D721Med (cell line): Measurements from ENCODE around the gene RYR2.
A peak's percentile ranks its signal among the peaks of the same experiment; 100 is the strongest.

ENCODE experiments used
- DNase-seq: peaks from one replicate; pipeline ENCODE4 v3.0.0; 2011; ENCODE audit warnings: low spot score; ENCODE audit not compliant: insufficient read length
- FAIRE-seq: peaks from 2 replicates; lab custom pipeline; 2011; peaks lifted over from hg19 to GRCh38; lab: Jason Lieb, UNC
- TF ChIP-seq, protein P1 (sequence below): IDR thresholded peaks from 2 replicates; pipeline ENCODE4 v1.5.1; 2012; ENCODE audit warnings: mild to moderate bottlenecking, control low read depth; ENCODE audit not compliant: insufficient read depth; ENCODE audit errors: missing control alignments

Gene RYR2

GRCh38 chr1:237041795-237042525 lies at the start of gene RYR2:
RYR2 (plus strand) TSS chr1:237042184; CDS start chr1:237042522, 338 bp downstream.
- TF ChIP-seq, protein P1, sequence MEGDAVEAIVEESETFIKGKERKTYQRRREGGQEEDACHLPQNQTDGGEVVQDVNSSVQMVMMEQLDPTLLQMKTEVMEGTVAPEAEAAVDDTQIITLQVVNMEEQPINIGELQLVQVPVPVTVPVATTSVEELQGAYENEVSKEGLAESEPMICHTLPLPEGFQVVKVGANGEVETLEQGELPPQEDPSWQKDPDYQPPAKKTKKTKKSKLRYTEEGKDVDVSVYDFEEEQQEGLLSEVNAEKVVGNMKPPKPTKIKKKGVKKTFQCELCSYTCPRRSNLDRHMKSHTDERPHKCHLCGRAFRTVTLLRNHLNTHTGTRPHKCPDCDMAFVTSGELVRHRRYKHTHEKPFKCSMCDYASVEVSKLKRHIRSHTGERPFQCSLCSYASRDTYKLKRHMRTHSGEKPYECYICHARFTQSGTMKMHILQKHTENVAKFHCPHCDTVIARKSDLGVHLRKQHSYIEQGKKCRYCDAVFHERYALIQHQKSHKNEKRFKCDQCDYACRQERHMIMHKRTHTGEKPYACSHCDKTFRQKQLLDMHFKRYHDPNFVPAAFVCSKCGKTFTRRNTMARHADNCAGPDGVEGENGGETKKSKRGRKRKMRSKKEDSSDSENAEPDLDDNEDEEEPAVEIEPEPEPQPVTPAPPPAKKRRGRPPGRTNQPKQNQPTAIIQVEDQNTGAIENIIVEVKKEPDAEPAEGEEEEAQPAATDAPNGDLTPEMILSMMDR: peak; percentile 67
- no peak for FAIRE-seq
- DNase-seq: peak; percentile 57

DNA sequence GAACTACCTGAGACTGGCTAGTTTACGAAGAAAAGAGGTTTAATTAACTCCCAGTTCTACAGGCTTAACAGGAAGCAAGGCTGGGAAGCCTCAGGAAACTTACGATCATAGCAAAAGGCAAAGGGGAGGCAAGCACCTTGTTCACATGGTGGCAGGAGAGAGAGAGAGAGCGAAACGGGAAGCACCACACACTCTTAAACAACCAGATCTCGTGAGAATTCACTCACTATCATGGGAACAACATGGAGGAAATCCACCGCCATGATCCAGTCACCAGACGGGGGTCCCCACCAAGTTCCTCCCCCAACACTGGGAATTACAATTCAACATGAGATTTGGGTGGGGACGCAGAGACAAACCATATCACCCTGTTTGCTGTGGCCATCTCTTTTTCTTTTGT lies 49.5 kb upstream of the RYR2 start:
- FAIRE-seq (no peak), DNase-seq (no peak)
- TF ChIP-seq, protein P1: no peak

DNA sequence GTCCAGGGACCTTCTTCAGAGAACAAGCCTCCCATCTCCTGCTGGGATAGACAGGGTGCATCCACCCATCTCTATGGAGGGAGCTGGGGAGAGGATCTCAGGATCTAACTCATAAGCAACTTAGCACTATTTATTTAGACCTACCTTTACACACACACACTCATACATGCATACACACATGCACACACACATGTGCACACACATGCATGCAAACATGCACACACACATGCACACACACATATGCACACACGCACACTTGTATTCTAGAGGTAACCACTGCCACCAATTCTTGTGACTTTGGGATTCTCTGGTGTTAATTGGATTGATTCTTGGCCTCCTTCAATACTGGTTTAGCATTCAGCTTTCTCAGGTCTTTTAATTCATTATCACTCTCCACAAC lies 47.5 kb upstream of the RYR2 start:
- no peak for FAIRE-seq
- TF ChIP-seq, protein P1: no peak

GRCh38 chr1:236997361-236997760 lies 44.6 kb upstream of the RYR2 start:
- TF ChIP-seq, protein P1: no peak
- DNase-seq: no peak
- no peak for FAIRE-seq

More for the DNA sequence above, 47.5 kb upstream of the RYR2 start:
- no peak for DNase-seq

DNA sequence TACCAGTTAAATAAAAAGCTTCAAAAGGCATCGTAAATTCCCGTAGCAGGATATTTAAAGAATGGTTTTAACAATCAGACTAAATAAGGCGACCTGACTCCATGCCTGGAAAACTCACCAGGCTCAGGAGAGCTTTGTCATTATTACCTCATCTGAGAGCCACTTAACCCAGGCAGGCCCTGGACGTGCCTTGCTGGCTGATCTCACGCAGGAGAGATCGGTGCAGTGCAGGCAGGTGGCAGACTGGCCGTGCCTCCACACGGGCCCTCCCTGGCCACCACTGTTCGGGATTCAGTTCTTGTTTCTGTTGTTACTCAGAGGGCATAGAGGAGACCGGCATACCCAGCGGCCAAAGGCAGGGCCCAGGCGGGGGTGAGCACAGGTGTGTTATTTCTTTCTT lies 44.1 kb upstream of the RYR2 start:
- FAIRE-seq (no peak), DNase-seq (no peak)
- TF ChIP-seq, protein P1: no peak

DNA sequence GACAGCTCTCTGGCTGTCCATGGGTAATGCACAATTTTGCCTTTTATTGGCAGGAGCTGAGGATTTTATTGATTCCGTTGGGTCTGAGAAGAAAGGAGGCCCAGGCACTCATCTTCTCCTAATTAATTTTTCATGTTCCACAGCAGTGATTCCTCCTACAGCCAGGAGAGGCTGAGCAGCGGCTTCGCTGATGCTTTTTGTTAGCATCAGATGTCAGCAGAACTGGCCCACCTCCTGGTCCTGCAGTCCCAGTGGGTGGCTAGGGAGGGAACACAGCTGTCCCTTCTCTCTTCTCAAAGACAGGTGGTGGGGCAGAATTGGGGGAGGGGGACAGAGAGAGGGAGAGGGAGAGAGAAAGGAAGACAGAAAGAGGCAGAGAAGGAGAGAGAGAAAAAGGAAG lies 43.4 kb upstream of the RYR2 start:
- TF ChIP-seq, protein P1: no peak
- FAIRE-seq (no peak), DNase-seq (no peak)

GRCh38 chr1:237000191-237000590 lies 41.8 kb upstream of the RYR2 start:
- TF ChIP-seq, protein P1: no peak
- no peak for FAIRE-seq
- DNase-seq: no peak
